Right lobe of liver (tissue), 6 donors: ENCODE results near the gene TGFBR3. TPM values are rescaled to one million over a fixed set of nuclear protein-coding genes. Genes with fewer than 3 reads are reported as not detected.

ENCODE experiments used
- ATAC-seq, 4 donors: fragments of 200-7000 bp; cut with Tn5 transposase; one replicate each; pipeline ENCODE4 v1.9.1; 2020; ENCODE audit warnings: mild to moderate bottlenecking in 4 of 4, moderate library complexity in 4 of 4
- DNase-seq, 3 donors: peaks; one replicate each; pipeline ENCODE4 v3.0.0-alpha.2; 2020
- H3K27ac ChIP-seq, 3 donors: fragments of 200-600 bp; one replicate each; pipeline ENCODE4 v1.8.0; 2022
- H3K27me3 ChIP-seq, 2 donors: fragments of 200-600 bp; one replicate each; pipeline ENCODE4 v1.8.0; 2022
- H3K36me3 ChIP-seq, 4 donors: fragments of 200-600 bp; sonication (generic) in 1 of 4; one replicate each; pipeline versions ENCODE4 v1.5.1 to v1.8.0; 2017 to 2022; ENCODE audit warnings: control low read depth in 1 of 4
- H3K4me1 ChIP-seq, 4 donors: fragments of 200-600 bp; sonication (generic) in 1 of 4; one replicate each; pipeline versions ENCODE4 v1.5.1 to v1.8.0; 2017 to 2022; ENCODE audit warnings: control low read depth in 1 of 4
- H3K4me3 ChIP-seq, 3 donors: fragments of 200-600 bp; one replicate each; pipeline ENCODE4 v1.8.0; 2022
- H3K9me3 ChIP-seq, 4 donors: fragments of 200-600 bp; sonication (generic) in 1 of 4; one replicate each; pipeline versions ENCODE4 v1.5.1 to v1.8.0; 2017 to 2022; ENCODE audit warnings: control low read depth in 1 of 4
- CTCF ChIP-seq, 4 donors: fragments of 200-600 bp in 3 of 4; fragments of 450-650 bp in 1 of 4; IDR thresholded peaks; one replicate each; pipeline versions ENCODE4 v1.5.1 to v1.8.0; 2016 to 2022; ENCODE audit warnings: antibody characterized with exemption in 4 of 4, mild to moderate bottlenecking in 2 of 4
- POLR2A ChIP-seq: fragments of 450-650 bp; IDR thresholded peaks from one replicate; pipeline ENCODE4 v1.6.1; 2017; ENCODE audit warnings: antibody characterized with exemption, mild to moderate bottlenecking
- WGBS: methylation state at CpG from one replicate; pipeline ENCODE4 v1.1.6; 2018; ENCODE audit warnings: low coverage, low lambda C conversion rate; ENCODE audit not compliant: insufficient coverage; ENCODE audit errors: missing lambda C conversion rate; 5-methylcytosine and 5-hydroxymethylcytosine counted together
- intact Hi-C, 2 donors: fragments of 100-400 bp; cut with DNase I; formaldehyde crosslinking; loops; one replicate each; pipeline versions ENCODE4 v1.11.2 to v1.14.1; 2022
- total RNA-seq, 6 experiments: library from RNA; depleted of rRNA in 2 of 6; stranded (reverse); fragments of >200 nt in 2 of 6; fragmentation: NEBNext Ultra II Directional in 3 of 6; extraction: Animal tissue kit (Norgen Biotek cat#: 25700) in 3 of 6; gene quantifications; one replicate each; pipeline versions ENCODE4 v1.1.0 to v1.2.4, GENCODE V29; 2016 to 2023
- donor health status: DM: no; HTN: yes; CAD: no.
- donor health status: DM: no; HTN: no; CAD: no.
- donor health status: DM: no; HTN: no; CAD: no.
- donor health status: DM: no; HTN: yes; CAD: no.
- donor health status: DM: no; HTN: yes; CAD: no.

Gene TGFBR3
- total RNA-seq, 6 experiments from 2014 or later = 9.0 to 32.3 (median 18.1) TPM

- Histone ChIP-seq H3K4me3 (no peak overlapping the region), H3K4me1 (peaks cover 0 to 39% (median 18%) of the 10 kb centered on the region in 4 donors), H3K9me3 (no peaks in the 10 kb centered on the region), H3K27me3 (no peaks in the 10 kb centered on the region), H3K36me3 (no peaks in the 10 kb centered on the region), H3K27ac (peak overlapping the region; percentile 47 to 75 (median 72))
- peak; percentile 29 to 64 (median 42) for ATAC-seq
- intact Hi-C loops = no loop called here
- no peak for DNase-seq
- no peak for TF ChIP-seq POLR2A
- peak in 1 of 4 donors; percentile 13 for TF ChIP-seq CTCF (IDR thresholded peaks at IDR 0.05)
- 26% methylated on average over 8 of the region's 8 CpGs for WGBS
These were observed 149.7 kb downstream of the TGFBR3 start for GRCh38 chr1:91736146-91736714.

GRCh38 chr1:91735266-91735845 lies 150.6 kb downstream of the TGFBR3 start:
- H3K36me3 ChIP-seq = no peaks in the 10 kb centered on the region
- no peaks in the 10 kb centered on the region for H3K9me3 ChIP-seq
- H3K27ac ChIP-seq = peak overlapping the region; percentile 28 to 75 (median 72)
- peaks cover 0 to 46% (median 22%) of the 10 kb centered on the region in 4 donors for H3K4me1 ChIP-seq
- ATAC-seq (peak; percentile 48 to 80 (median 65)), DNase-seq (peak in 1 of 3 donors; percentile 71)
- 18% methylated on average over 4 of the region's 4 CpGs for WGBS
- H3K4me3 ChIP-seq = no peak overlapping the region
- no peaks in the 10 kb centered on the region for H3K27me3 ChIP-seq
- no peak for TF ChIP-seq CTCF (IDR thresholded peaks at IDR 0.05)
- TF ChIP-seq POLR2A = no peak
- intact Hi-C loops = no loop called here

- TF ChIP-seq POLR2A (no peak), CTCF (IDR thresholded peaks at IDR 0.05) (no peak)
- H3K9me3 ChIP-seq = no peaks in the 10 kb centered on the region
- DNase-seq (no peak), ATAC-seq (no peak)
- H3K4me3 ChIP-seq = no peak overlapping the region
- no peaks in the 10 kb centered on the region for H3K36me3 ChIP-seq
- no peaks in the 10 kb centered on the region for H3K27me3 ChIP-seq
- WGBS = 68% methylated on average over 6 of the region's 8 CpGs
- H3K4me1 ChIP-seq = peaks cover 0 to 47% (median 22%) of the 10 kb centered on the region in 4 donors
- H3K27ac ChIP-seq = peak overlapping the region; percentile 28 to 75 (median 72)
- intact Hi-C loops = no loop called here
These were observed 151.2 kb downstream of the TGFBR3 start for GRCh38 chr1:91734761-91735160.

- H3K27me3 ChIP-seq = no peaks in the 10 kb centered on the region
- DNase-seq (no peak), ATAC-seq (no peak)
- TF ChIP-seq POLR2A (no peak), CTCF (IDR thresholded peaks at IDR 0.05) (no peak)
- H3K4me3 ChIP-seq = no peak overlapping the region
- H3K4me1 ChIP-seq = peaks cover 0 to 47% (median 22%) of the 10 kb centered on the region in 4 donors
- H3K27ac ChIP-seq = no peak overlapping the region
- H3K36me3 ChIP-seq = peaks cover 0 to 3% (median 0%) of the 10 kb centered on the region in 4 donors
- 70% methylated on average over 7 of the region's 8 CpGs for WGBS
- intact Hi-C loops = no loop called here
- no peaks in the 10 kb centered on the region for H3K9me3 ChIP-seq
These were observed 152.7 kb downstream of the TGFBR3 start for GRCh38 chr1:91733108-91733710.
